Parathyroid adenoma (tissue), 2 donors: ENCODE data around the gene GAREM2.
A peak's percentile ranks its signal among the peaks of the same experiment; 100 is the strongest.

Experiments
- H2AFZ ChIP-seq: fragments of 300-600 bp; sonication (generic); one replicate; pipeline ENCODE4 v1.7.0; 2017; ENCODE audit warnings: antibody characterized with exemption, mild to moderate bottlenecking
- H3K27ac ChIP-seq: fragments of 300-600 bp; sonication (generic); one replicate; pipeline ENCODE4 v1.7.0; 2017
- H3K27me3 ChIP-seq: fragments of 300-600 bp; sonication (generic); one replicate; pipeline ENCODE4 v1.7.0; 2017; ENCODE audit warnings: low read length; ENCODE audit not compliant: control insufficient read depth, insufficient read depth
- H3K36me3 ChIP-seq: fragments of 300-600 bp; sonication (generic); one replicate; pipeline ENCODE4 v1.7.0; 2017; ENCODE audit warnings: low read length; ENCODE audit not compliant: control insufficient read depth, insufficient read depth
- H3K4me1 ChIP-seq: fragments of 300-600 bp; sonication (generic); one replicate; pipeline ENCODE4 v1.7.0; 2017; ENCODE audit warnings: control low read depth
- H3K4me2 ChIP-seq: fragments of 300-600 bp; sonication (generic); one replicate; pipeline ENCODE4 v1.7.0; 2017; ENCODE audit warnings: low read length
- H3K4me3 ChIP-seq: fragments of 300-600 bp; sonication (generic); one replicate; pipeline ENCODE4 v1.7.0; 2017; ENCODE audit warnings: low read depth, low read length
- H3K79me2 ChIP-seq: fragments of 300-600 bp; sonication (generic); one replicate; pipeline ENCODE4 v1.7.0; 2017; ENCODE audit warnings: control low read depth
- H3K9ac ChIP-seq: fragments of 300-600 bp; sonication (generic); one replicate; pipeline ENCODE4 v1.7.0; 2017; ENCODE audit warnings: mild to moderate bottlenecking
- H3K9me3 ChIP-seq: fragments of 300-600 bp; sonication (generic); one replicate; pipeline ENCODE4 v1.7.0; 2017; ENCODE audit warnings: low read length; ENCODE audit not compliant: control insufficient read depth
- TF ChIP-seq, protein P1 (sequence below): fragments of 300-600 bp; sonication (generic); IDR thresholded peaks from one replicate; pipeline ENCODE4 v1.7.0; 2017; ENCODE audit warnings: antibody characterized with exemption, mild to moderate bottlenecking
- donor health status: primary hyperparathyroidism.

The GAREM2 gene

DNA sequence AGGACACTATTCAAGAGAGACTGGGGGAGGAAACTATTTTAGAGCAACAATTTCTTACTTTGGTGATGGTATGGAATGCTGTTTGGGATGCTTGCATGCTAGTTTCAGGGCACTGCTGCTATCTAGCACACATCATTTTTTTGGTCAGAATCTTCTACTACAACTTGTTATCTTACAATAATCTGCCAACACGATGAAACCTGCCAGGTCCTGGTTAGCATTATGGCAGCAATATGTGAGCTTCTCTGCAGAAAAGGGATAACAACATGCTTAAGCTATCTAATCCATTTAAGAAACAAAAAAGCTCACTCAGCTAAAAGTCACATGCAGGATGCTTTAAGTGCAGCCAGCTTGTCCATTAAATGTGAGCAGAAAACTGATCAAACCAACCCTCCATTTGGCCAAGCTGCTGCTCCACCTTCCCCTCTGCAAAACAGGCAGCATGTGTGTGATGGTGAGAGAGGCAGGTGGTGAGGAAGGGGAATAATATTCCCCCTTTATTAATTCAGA is 30.1 kb downstream of the GAREM2 start:
- Histone ChIP-seq H2AFZ (no peak overlapping the region), H3K4me3 (peak overlapping the region; percentile 13), H3K79me2 (no peaks in the 10 kb centered on the region), H3K27ac (peak overlapping the region; percentile 86), H3K9ac (no peak overlapping the region), H3K4me1 (peaks cover 51% of the 10 kb centered on the region), H3K9me3 (no peaks in the 10 kb centered on the region), H3K36me3 (no peaks in the 10 kb centered on the region), H3K4me2 (peak overlapping the region; percentile 37), H3K27me3 (no peaks in the 10 kb centered on the region)
- TF ChIP-seq, protein P1, sequence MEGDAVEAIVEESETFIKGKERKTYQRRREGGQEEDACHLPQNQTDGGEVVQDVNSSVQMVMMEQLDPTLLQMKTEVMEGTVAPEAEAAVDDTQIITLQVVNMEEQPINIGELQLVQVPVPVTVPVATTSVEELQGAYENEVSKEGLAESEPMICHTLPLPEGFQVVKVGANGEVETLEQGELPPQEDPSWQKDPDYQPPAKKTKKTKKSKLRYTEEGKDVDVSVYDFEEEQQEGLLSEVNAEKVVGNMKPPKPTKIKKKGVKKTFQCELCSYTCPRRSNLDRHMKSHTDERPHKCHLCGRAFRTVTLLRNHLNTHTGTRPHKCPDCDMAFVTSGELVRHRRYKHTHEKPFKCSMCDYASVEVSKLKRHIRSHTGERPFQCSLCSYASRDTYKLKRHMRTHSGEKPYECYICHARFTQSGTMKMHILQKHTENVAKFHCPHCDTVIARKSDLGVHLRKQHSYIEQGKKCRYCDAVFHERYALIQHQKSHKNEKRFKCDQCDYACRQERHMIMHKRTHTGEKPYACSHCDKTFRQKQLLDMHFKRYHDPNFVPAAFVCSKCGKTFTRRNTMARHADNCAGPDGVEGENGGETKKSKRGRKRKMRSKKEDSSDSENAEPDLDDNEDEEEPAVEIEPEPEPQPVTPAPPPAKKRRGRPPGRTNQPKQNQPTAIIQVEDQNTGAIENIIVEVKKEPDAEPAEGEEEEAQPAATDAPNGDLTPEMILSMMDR = no peak

DNA sequence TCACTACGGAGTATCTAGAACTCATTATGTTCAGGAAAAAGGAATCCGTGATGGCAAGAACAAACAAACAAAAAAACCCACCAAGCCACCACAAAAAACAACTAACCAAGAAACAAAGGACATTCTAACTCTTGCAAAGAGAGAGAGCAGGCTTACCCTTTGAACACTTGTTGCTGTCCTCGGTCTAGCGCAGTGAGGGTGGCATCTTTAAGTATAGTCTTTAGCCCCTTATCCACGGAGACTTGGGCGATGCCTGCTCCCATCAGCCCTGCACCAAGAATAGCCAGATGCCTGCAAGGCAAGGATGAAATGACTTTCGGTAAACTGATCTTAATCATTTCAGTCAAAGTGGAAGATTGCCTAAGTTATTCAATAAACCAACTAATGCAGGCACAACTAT is 31.0 kb downstream of the GAREM2 start:
- no peaks in the 10 kb centered on the region for H3K9me3 ChIP-seq
- no peaks in the 10 kb centered on the region for H3K79me2 ChIP-seq
- peaks cover 44% of the 10 kb centered on the region for H3K4me1 ChIP-seq
- H3K4me2 ChIP-seq = peak overlapping the region; percentile 37
- H3K36me3 ChIP-seq = no peaks in the 10 kb centered on the region
- H2AFZ ChIP-seq = no peak overlapping the region
- TF ChIP-seq, protein P1 = no peak
- peak overlapping the region; percentile 86 for H3K27ac ChIP-seq
- no peak overlapping the region for H3K9ac ChIP-seq
- H3K4me3 ChIP-seq = no peak overlapping the region
- no peaks in the 10 kb centered on the region for H3K27me3 ChIP-seq

DNA sequence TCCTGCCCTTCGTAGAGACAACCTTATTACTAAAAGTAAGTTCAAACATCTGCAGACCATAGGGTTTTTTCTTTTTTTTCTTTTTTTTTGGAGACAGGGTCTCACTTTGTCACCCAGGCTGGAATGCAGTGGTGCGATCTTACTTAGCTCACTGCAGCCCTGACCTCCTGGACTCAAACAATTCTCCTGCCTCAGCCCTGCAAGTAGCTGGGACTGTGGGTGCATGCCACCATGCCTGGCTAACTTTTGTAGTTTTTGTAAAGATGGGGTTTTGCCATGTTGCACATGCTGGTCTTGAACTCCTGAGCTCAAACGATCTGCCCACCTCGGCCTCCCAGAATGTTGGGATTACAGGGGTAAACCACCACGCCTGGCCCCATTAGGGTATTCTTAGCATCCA is 39.1 kb downstream of the GAREM2 start:
- Histone ChIP-seq H3K79me2 (no peaks in the 10 kb centered on the region), H2AFZ (no peak overlapping the region), H3K4me3 (no peak overlapping the region), H3K4me2 (no peak overlapping the region), H3K4me1 (peaks cover 8% of the 10 kb centered on the region), H3K27ac (no peak overlapping the region), H3K36me3 (no peaks in the 10 kb centered on the region), H3K27me3 (no peaks in the 10 kb centered on the region), H3K9me3 (no peaks in the 10 kb centered on the region), H3K9ac (no peak overlapping the region)
- TF ChIP-seq, protein P1 = no peak

DNA sequence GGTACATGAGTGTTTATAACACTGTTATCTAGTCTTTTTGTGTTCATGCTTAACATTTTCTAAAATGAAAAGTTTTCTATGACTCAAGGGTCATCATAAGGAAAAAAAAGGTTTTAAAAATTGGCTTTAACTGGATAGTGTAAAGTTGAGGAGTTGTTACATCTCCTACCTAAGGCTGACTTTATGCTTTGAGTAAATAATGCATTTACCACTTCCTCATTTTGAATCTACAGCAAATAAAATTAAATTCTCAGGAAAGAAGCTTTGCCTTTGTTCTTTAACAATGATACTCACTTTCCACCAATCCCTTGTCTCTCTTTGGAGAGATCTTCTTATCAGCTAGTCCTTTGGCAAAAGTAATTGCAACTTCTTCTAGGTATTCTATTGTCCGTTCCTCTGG is 41.9 kb downstream of the GAREM2 start:
- Histone ChIP-seq H3K9ac (no peak overlapping the region), H2AFZ (no peak overlapping the region), H3K36me3 (no peaks in the 10 kb centered on the region), H3K27ac (no peak overlapping the region), H3K4me2 (no peak overlapping the region), H3K9me3 (no peaks in the 10 kb centered on the region), H3K4me1 (peaks cover 3% of the 10 kb centered on the region), H3K79me2 (no peaks in the 10 kb centered on the region), H3K4me3 (no peak overlapping the region), H3K27me3 (no peaks in the 10 kb centered on the region)
- TF ChIP-seq, protein P1 = no peak

DNA sequence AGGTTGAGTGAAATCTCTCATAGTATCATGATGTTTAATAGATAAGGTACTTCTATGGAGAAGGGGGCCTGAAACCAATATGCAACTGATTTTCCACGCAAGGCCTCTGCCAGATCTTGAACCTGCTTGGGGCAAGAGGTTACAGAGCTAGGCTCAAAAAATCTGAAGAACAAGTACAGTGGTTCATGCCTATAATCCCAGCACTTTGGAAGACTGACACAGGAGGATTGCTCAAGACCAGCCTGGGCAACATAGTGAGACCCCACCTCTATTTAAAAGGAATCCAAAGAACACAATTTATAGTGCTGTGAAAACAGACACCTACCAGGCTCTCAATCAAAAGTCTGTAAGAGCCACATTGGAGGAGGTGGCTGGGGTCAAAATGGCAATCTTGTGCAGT is 42.9 kb downstream of the GAREM2 start:
- H3K9me3 ChIP-seq = no peaks in the 10 kb centered on the region
- no peaks in the 10 kb centered on the region for H3K4me1 ChIP-seq
- H3K36me3 ChIP-seq = no peaks in the 10 kb centered on the region
- H3K27me3 ChIP-seq = no peaks in the 10 kb centered on the region
- no peaks in the 10 kb centered on the region for H3K79me2 ChIP-seq
- TF ChIP-seq, protein P1 = no peak
- no peak overlapping the region for H3K27ac ChIP-seq
- H3K9ac ChIP-seq = no peak overlapping the region
- H3K4me3 ChIP-seq = no peak overlapping the region
- H2AFZ ChIP-seq = no peak overlapping the region
- no peak overlapping the region for H3K4me2 ChIP-seq
